Jurkat, Clone E6-1 (cell line): ENCODE data around the gene MPST.
"Not testable (repeated sequence)": the region's sequence is repeated elsewhere in the genome, so short reads cannot be mapped to it uniquely, and the experiment has no call there.

ENCODE experiments used
- DNase-seq: peaks from one replicate; pipeline ENCODE4 v3.0.0-alpha.2; 2011; ENCODE audit warnings: low read depth, low spot score
- H3K4me3 ChIP-seq: 2 replicates; pipeline ENCODE4 v1.5.1; 2011; ENCODE audit warnings: mild to moderate bottlenecking, low read length, control low read depth, moderate library complexity

Gene MPST

DNA sequence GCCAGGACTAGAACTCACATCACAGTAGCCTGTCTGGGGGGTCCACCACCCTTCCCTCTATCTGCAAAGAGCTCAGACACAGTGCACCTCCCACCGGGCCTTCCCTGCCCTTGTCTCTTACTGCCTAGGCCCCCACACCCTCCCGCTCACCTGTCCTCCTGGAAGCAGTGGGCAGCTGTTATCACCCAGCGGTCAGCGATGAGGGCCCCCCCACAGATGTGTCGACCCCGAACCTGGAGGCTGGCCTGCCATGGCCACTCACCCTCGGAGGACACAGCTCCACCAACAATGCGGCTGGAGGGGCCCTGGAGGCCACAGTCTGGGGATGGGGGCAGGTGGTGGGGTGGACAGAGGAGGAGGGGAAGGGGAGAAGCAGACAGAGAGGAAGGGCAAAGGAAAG lies 50.8 kb downstream of the MPST start:
- no peak overlapping the region for H3K4me3 ChIP-seq

DNA sequence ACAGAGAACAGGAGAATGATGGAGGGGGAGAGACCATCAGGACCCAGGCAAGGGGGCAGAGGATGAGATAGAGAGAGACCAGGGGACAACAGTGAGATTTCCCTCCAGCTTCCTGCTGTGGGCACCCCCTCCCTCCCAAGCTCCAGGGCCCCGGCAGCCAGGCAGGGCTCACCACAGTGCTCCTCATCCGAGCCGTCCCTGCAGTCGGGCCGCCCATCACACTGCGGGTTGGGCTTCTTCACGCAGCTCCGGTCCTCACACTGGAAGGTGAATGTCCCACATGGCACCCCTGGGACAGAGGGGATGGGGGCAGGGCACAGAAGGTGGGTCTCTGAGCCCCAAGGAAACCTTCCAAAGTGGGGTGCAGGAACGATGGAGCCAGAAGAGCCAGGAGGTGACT lies 51.2 kb downstream of the MPST start:
- H3K4me3 ChIP-seq, result no peak overlapping the region
- DNase-seq, result no peak

More for the DNA sequence above, 50.8 kb downstream of the MPST start:
- DNase-seq, result no peak

DNA sequence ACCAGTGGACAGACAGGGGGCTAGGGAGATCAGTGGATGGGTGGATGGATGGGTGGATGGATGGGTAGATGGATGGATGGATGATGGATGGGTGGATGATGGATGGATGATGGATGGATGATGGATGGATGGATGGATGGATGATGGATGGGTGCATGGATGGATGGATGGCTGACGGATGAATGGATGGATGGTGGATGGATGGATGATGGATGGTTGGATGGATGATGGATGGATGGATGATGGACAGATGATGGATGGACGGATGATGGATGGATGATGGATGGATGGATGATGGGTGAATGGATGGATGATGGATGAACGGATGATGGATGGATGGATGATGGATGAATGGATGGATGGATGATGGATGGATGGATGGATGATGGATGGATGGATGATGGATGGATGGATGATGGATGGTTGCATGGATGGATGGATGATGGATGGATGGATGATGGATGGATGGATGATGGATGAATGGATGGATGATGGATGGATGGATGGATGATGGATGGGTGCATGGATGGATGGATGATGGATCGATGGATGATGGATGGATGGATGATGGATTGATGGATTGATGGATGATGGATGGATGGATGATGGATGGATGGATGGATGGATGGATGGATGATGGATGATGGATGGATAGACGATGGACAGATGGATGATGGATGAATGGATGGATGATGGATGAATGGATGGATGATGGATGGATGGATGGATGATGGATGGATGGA lies 52.5 kb downstream of the MPST start:
- H3K4me3 ChIP-seq, DNase-seq: not testable (repeated sequence)

DNA sequence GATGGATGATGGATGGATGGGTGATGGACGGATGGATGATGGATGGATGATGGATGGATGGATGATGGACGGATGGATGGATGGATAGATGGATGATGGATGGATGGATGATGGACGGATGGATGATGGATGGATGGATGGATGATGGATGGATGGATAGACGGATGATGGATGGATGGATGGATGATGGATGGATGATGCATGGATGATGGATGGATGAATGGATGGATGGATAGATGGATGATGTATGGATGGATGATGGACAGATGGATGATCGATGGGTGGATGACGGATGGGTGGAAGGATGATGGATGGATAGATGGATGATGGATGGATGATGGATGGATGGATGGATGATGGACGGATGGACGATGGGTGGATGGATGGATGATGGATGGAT lies 53.1 kb downstream of the MPST start:
- no peak overlapping the region for H3K4me3 ChIP-seq
- DNase-seq, result no peak

DNA sequence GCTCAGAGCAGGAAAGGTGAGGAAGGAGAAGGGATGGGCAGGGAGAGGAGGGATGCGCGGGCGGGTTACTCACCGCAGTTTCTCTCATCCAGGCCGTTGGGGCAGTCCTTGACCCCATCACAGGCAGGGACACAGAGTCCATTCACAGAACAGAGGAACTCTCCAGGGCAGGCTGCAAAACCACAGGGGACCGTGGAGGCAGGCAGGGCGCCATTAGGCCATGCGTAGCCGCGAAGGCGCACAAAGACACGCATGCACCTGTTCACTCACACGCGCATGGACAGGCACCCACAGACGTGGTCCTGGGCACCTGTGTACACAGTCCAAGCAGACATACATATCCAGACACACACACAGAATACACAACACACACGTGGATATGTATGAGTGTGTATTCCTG lies 55.0 kb downstream of the MPST start:
- no peak overlapping the region for H3K4me3 ChIP-seq
- DNase-seq, result no peak

DNA sequence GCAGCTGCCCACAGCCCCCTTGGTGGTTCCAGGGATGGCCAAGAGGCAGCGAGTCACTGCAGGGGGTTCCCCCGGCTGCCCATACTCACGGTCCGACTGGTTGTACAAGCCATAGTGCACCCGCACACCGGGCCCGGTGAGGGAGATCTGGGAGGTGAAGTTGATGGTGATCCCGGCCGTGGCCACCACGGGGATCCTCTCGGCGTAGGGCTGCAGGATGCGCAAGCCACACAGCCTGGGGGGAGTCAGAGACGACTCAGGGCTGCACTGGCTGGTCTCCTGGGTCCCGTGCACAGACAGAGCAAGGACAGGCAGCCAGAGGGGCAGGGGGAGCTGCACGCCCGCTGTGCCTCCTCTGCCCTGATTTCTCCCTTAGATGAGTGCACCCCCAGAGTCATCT lies 55.5 kb downstream of the MPST start:
- no peak overlapping the region for H3K4me3 ChIP-seq
- DNase-seq, result no peak

DNA sequence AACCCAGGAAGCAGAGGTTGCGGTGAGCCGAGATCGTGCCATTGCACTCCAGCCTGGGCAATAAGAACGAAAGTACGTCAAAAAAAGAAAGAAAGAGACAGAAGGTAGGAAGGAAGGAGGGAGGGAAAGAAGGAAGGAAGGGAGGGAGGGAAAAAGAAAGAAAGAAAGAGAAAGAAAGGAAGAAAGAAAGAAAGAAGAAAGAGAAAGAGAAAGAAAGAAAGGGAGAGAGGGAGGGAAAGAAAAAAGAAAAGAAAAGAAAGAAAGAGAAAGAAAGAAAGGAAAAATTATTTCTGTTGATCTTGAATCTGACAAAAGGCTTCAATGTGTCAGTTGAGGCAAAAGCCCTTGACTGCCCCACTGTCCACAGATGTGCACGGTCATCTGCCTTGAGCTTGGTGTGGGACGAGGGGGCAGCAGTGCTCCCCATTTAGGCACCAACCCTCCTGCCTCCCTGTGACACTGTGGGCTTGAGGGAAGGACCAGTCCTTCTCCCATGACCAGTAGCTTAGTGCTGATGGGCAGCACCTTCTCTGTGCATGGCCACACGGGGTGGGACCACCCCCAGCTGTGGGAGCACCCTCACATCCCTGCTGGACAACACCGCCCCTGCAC lies 56.4 kb downstream of the MPST start:
- no peak overlapping the region for H3K4me3 ChIP-seq
- no peak for DNase-seq

DNA sequence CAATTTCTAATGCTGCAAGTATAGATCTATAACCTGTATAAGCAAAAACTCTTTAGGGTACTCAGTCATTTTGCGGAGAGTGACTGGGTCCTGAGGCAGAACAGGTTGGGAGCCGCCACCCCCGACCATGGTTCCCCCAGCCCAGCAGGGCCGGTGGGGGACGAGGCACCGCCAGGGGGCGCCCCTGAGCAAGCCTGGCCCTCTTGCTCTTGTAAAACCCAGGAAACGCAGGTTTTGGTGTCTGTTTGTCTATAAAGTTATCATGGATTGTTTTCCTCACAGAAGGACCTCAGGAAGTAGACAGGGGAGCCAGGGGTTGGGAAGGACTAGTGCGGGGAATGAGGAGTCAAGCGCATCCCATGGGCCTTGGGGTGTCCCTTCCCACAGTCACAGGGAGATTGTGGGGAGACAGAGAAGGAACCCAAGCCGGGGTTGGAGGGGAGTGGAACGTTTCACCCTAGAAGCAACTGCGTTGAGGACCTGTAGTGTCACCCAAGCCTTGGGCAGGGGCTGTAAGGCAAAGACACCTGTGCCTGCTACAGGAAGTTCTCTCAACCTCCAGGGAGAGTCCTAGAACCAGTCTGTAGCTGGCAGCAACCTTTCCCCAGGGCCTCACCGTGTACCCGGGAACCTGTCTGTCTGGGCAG lies 58.4 kb downstream of the MPST start:
- H3K4me3 ChIP-seq, result no peak overlapping the region
- DNase-seq, result peak; percentile 37

DNA sequence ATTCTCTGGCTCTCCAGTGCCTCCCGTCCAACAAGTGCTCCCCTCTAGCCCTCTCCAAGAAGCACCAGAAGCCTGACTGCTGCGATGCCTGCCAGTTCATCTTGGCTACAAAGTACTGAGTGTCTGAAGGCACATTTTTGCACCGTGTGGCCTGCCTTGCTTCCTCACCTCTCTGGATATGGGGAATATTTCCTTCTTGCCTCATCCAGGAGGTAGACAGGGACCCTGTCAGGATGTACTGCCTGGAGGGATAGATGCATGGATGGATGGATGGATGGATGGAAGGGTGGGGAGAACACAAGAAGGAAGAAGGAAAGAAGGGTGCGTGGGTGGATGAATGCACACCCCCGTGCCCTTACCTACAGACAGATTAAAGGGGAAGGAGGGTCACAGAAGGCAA lies 59.6 kb downstream of the MPST start:
- no peak for DNase-seq
- no peak overlapping the region for H3K4me3 ChIP-seq
